Neutrophil (primary cell): ENCODE data around the gene GLG1.

Experiments
- H3K27ac ChIP-seq: fragments of 200-600 bp; sonication (generic); 2 replicates; pipeline ENCODE4 v1.5.1; 2016; ENCODE audit warnings: mild to moderate bottlenecking, moderate library complexity
- H3K27me3 ChIP-seq: fragments of 200-600 bp; sonication (generic); 2 replicates; pipeline ENCODE4 v1.6.0; 2016; ENCODE audit warnings: mild to moderate bottlenecking
- H3K36me3 ChIP-seq: fragments of 200-600 bp; sonication (generic); 2 replicates; pipeline ENCODE4 v1.5.1; 2017
- H3K4me1 ChIP-seq, 2 experiments: fragments of 200-600 bp in 1 of 2; sonication (generic) in 1 of 2; 1 replicate in 1 of 2; 2 replicates in 1 of 2; pipeline versions ENCODE4 v1.5.1 to v1.6.1; 2013 to 2016; ENCODE audit warnings: low read depth in 1 of 2, low read length in 1 of 2, mild to moderate bottlenecking in 1 of 2, moderate library complexity in 1 of 2; ENCODE audit not compliant: control insufficient read depth in 1 of 2, insufficient read depth in 1 of 2
- H3K4me3 ChIP-seq, 2 experiments: fragments of 200-600 bp in 1 of 2; sonication (generic) in 1 of 2; 1 replicate in 1 of 2; 2 replicates in 1 of 2; pipeline ENCODE4 v1.5.1; 2013 to 2016; ENCODE audit warnings: low read depth in 1 of 2, low read length in 1 of 2, mild to moderate bottlenecking in 1 of 2, moderate library complexity in 1 of 2
- H3K9me3 ChIP-seq: fragments of 200-600 bp; sonication (generic); 2 replicates; pipeline ENCODE4 v1.5.1; 2016
- TF ChIP-seq, protein P1 (sequence below): fragments of 200-600 bp; sonication (generic); IDR thresholded peaks from 2 replicates; pipeline ENCODE4 v1.5.1; 2016; ENCODE audit warnings: antibody characterized with exemption

The GLG1 gene

GRCh38 chr16:74455619-74456289, 151.2 kb downstream of the GLG1 start:
- Histone ChIP-seq H3K27ac (no peak overlapping the region), H3K36me3 (peaks cover 94% of the 10 kb centered on the region), H3K4me1 (no peaks in the 10 kb centered on the region), H3K4me3 (no peak overlapping the region), H3K27me3 (no peaks in the 10 kb centered on the region), H3K9me3 (no peaks in the 10 kb centered on the region)
- TF ChIP-seq, protein P1, sequence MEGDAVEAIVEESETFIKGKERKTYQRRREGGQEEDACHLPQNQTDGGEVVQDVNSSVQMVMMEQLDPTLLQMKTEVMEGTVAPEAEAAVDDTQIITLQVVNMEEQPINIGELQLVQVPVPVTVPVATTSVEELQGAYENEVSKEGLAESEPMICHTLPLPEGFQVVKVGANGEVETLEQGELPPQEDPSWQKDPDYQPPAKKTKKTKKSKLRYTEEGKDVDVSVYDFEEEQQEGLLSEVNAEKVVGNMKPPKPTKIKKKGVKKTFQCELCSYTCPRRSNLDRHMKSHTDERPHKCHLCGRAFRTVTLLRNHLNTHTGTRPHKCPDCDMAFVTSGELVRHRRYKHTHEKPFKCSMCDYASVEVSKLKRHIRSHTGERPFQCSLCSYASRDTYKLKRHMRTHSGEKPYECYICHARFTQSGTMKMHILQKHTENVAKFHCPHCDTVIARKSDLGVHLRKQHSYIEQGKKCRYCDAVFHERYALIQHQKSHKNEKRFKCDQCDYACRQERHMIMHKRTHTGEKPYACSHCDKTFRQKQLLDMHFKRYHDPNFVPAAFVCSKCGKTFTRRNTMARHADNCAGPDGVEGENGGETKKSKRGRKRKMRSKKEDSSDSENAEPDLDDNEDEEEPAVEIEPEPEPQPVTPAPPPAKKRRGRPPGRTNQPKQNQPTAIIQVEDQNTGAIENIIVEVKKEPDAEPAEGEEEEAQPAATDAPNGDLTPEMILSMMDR, result no peak

DNA sequence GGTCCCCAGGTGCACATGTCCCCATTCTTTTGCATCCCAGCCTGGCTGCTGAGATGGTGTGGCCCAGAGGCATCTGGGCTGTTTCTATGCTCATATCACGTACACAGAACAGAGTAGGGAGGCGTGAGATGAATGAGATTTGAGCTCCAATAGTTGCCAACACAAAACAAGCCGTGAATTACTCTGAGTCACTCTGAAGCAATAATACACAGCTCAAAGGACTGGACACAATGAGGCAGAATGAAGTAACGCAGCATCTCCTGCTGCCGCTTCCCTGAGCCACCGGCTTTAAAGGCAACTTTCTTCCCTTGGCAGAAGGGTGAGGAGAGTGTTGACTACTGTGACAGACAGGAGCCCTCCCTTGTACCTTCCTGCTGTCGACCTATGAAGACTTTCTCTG, 151.7 kb downstream of the GLG1 start:
- H3K4me1 ChIP-seq, result no peaks in the 10 kb centered on the region
- H3K4me3 ChIP-seq, result no peak overlapping the region
- H3K36me3 ChIP-seq, result peaks cover 94% of the 10 kb centered on the region
- H3K27ac ChIP-seq, result no peak overlapping the region
- H3K27me3 ChIP-seq, result no peaks in the 10 kb centered on the region
- H3K9me3 ChIP-seq, result no peaks in the 10 kb centered on the region
- TF ChIP-seq, protein P1, result no peak

DNA sequence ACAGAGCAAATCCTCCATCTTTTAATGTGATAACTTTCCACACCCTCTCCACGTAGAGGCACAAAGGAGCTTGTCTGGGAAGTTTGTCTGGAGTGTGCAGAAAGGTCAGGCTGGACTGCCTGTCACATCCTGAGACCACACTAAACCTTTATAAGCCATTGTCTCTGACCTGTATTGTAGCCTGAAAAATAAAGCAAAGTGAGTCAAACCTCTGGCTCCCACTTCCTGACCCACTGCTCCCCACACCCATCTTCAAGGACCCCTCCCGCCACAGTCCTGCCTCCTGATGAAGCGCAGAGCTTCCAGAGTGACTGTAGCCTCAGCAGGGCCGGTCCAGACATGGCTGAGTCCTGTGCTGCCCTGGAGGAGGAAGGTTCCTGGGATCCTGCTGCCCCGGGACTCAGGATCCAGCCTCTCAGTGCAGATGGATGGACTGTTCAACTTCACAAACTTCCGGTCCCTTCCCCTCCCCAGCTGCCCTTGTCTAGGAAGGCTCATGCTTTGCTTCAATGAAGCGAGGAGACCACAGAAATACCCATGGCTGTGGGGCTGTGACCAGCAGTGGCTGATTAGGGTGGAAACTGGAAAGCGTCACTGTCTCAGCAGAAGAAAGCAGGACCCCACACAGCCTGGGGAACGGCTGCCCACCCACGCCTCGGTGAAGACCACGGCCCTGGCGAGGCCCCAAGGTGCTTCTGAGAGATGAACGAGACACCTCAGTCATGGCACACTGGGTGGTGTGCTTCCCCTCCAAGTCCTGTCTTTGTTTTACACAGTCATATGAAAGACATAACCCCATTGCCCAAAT, 154.8 kb downstream of the GLG1 start:
- H3K4me1 ChIP-seq, result no peaks in the 10 kb centered on the region
- H3K36me3 ChIP-seq, result peaks cover 91% of the 10 kb centered on the region
- H3K27ac ChIP-seq, result no peak overlapping the region
- no peak overlapping the region for H3K4me3 ChIP-seq
- TF ChIP-seq, protein P1, result no peak
- H3K27me3 ChIP-seq, result no peaks in the 10 kb centered on the region
- H3K9me3 ChIP-seq, result no peaks in the 10 kb centered on the region

- no peaks in the 10 kb centered on the region for H3K4me1 ChIP-seq
- TF ChIP-seq, protein P1, result no peak
- H3K4me3 ChIP-seq, result no peak overlapping the region
- H3K27me3 ChIP-seq, result no peaks in the 10 kb centered on the region
- peaks cover 88% of the 10 kb centered on the region for H3K36me3 ChIP-seq
- no peak overlapping the region for H3K27ac ChIP-seq
- H3K9me3 ChIP-seq, result no peaks in the 10 kb centered on the region
Measured at GRCh38 chr16:74450967-74451760, 155.8 kb downstream of the GLG1 start.

- Histone ChIP-seq H3K27ac (no peak overlapping the region), H3K4me3 (no peak overlapping the region), H3K27me3 (no peaks in the 10 kb centered on the region), H3K9me3 (no peaks in the 10 kb centered on the region), H3K4me1 (no peaks in the 10 kb centered on the region), H3K36me3 (peaks cover 79% of the 10 kb centered on the region)
- TF ChIP-seq, protein P1, result no peak
Measured at GRCh38 chr16:74450236-74450635, 156.7 kb downstream of the GLG1 start.
